Neural crest cell (in vitro differentiated cells): ENCODE measurements around the gene RETREG2. TPM values are rescaled to one million over a fixed set of nuclear protein-coding genes. Genes with fewer than 3 reads are reported as not detected.
A peak's percentile ranks its signal among the peaks of the same experiment; 100 is the strongest.

Experiments used
- DNase-seq: peaks from one replicate; pipeline ENCODE4 v3.0.0; 2021; ENCODE audit warnings: low read depth, mixed read lengths, low spot score
- H3K27ac Mint-ChIP-seq: one replicate; pipeline ENCODE4 v1.8.0; 2021; ENCODE audit warnings: mild to moderate bottlenecking, mixed read lengths; ENCODE audit not compliant: unreplicated experiment
- H3K27me3 Mint-ChIP-seq: 2 replicates; pipeline ENCODE4 v1.8.0; 2021; ENCODE audit warnings: low read depth, mild to moderate bottlenecking, mixed read lengths
- H3K36me3 Mint-ChIP-seq: 2 replicates; pipeline ENCODE4 v1.8.0; 2021; ENCODE audit warnings: low read depth, mild to moderate bottlenecking, mixed read lengths
- H3K4me1 Mint-ChIP-seq: 2 replicates; pipeline ENCODE4 v1.8.0; 2021; ENCODE audit warnings: mixed read lengths
- H3K4me3 Mint-ChIP-seq: one replicate; pipeline ENCODE4 v1.8.0; 2021; ENCODE audit warnings: mild to moderate bottlenecking, mixed read lengths
- H3K9me3 Mint-ChIP-seq: 2 replicates; pipeline ENCODE4 v1.8.0; 2021; ENCODE audit warnings: mixed read lengths
- total RNA-seq: library from RNA; stranded (reverse); gene quantifications from 2 replicates; pipeline ENCODE4 v1.2.1, GENCODE V29; 2021
- TF ChIP-seq, protein P1 (sequence below): fragments of 200-600 bp; sonication (generic); conservative IDR thresholded peaks from 2 replicates; pipeline ENCODE4 v1.5.0; 2021; ENCODE audit warnings: antibody characterized with exemption, mild to moderate bottlenecking

The RETREG2 gene
- total RNA-seq, 1 donor from 2014 or later: 86.0 TPM

DNA sequence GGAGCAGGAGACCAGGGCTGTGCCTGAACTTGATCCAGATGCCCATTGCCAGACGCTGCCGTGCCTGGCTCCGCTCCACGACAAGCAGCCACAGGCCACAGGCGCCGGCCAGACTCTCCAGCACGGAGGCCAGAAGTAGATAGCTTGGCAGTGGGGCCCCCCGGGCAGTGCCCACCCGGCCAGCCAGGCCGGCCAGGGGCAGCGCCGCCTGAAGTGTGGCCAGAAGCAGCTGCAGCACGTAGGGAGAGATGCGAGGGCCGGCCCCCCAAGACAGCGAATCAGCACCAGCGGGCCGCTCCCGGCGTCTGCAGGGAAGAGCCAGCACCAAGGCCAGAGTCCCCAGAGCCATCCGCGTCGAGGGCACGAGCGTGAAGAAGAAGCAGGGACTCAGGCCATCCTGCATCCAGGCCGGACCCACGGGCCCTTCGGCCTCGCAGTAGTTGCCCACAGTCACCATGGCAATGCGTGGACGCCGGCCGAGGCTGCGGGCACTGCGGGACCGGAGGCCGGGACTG, 40.2 kb downstream of the RETREG2 start:
- DNase-seq: no peak

DNA sequence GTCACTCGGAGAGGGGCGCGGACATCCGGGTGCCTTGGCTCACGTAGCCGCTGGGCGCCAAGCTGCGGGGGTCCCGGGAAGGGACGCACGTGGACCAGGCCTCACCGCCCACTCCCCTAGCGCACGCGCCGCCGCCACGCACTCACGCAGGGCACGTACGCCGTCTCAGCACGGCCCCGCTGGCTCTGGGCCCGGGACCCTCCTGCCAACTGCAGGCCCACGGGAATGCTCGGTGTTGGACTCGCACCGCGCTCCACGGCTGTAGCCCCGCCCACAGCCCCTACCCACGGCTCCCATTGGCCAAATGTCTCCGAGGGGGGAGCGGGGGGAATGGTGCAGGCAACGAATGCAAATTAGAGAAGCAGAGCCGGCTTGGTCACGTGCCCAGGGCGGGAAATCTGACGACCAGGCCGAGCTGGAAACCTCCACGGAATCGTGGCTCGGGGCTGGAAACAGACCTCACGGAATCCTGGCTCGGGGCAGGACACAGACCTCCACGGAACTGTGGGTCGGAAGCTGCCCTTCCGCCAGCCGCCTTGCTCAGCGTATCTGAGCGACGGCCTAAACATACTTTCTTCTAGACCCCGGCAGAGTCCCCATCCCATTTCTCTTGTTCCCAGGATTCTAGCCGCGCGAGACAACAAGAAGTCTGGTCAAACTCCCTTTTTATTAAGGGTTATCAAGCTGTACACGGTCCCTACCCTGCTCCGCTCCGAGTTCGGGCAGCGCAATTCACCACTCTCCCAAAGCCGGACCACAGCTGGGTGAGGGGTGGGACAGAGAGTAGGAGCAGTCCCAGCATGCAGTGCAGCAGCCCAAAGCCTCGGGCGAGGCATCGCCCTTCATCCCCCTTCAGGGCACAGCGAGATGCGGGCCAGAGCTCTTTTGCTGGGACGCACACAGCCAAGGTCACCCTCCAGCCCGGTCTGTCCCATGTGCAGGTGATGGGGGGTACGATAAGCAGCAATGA, 40.9 kb downstream of the RETREG2 start, which contains the start of gene ABCB6:
ABCB6 (minus strand) TSS at position 227 of the 970 bp plus-strand sequence. CDS start 285 bp downstream, outside the sequence.
- Mint-ChIP-seq H3K9me3 (no peaks in the 10 kb centered on the region), H3K4me1 (peaks cover 19% of the 10 kb centered on the region), H3K27me3 (no peaks in the 10 kb centered on the region), H3K4me3 (peak within 1 kb of the TSS; percentile 97), H3K27ac (peak within 1 kb of the TSS; percentile 97), H3K36me3 (peaks cover 5% of the 10 kb centered on the region)
- peak; percentile 92 for DNase-seq
- TF ChIP-seq, protein P1, sequence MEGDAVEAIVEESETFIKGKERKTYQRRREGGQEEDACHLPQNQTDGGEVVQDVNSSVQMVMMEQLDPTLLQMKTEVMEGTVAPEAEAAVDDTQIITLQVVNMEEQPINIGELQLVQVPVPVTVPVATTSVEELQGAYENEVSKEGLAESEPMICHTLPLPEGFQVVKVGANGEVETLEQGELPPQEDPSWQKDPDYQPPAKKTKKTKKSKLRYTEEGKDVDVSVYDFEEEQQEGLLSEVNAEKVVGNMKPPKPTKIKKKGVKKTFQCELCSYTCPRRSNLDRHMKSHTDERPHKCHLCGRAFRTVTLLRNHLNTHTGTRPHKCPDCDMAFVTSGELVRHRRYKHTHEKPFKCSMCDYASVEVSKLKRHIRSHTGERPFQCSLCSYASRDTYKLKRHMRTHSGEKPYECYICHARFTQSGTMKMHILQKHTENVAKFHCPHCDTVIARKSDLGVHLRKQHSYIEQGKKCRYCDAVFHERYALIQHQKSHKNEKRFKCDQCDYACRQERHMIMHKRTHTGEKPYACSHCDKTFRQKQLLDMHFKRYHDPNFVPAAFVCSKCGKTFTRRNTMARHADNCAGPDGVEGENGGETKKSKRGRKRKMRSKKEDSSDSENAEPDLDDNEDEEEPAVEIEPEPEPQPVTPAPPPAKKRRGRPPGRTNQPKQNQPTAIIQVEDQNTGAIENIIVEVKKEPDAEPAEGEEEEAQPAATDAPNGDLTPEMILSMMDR: no peak

More for the DNA sequence above, 40.2 kb downstream of the RETREG2 start:
- Mint-ChIP-seq H3K36me3 (peaks cover 2% of the 10 kb centered on the region), H3K4me3 (peak overlapping the region; percentile 97), H3K27me3 (no peaks in the 10 kb centered on the region), H3K27ac (peak overlapping the region; percentile 97), H3K4me1 (peaks cover 19% of the 10 kb centered on the region), H3K9me3 (no peaks in the 10 kb centered on the region)
- TF ChIP-seq, protein P1: no peak

DNA sequence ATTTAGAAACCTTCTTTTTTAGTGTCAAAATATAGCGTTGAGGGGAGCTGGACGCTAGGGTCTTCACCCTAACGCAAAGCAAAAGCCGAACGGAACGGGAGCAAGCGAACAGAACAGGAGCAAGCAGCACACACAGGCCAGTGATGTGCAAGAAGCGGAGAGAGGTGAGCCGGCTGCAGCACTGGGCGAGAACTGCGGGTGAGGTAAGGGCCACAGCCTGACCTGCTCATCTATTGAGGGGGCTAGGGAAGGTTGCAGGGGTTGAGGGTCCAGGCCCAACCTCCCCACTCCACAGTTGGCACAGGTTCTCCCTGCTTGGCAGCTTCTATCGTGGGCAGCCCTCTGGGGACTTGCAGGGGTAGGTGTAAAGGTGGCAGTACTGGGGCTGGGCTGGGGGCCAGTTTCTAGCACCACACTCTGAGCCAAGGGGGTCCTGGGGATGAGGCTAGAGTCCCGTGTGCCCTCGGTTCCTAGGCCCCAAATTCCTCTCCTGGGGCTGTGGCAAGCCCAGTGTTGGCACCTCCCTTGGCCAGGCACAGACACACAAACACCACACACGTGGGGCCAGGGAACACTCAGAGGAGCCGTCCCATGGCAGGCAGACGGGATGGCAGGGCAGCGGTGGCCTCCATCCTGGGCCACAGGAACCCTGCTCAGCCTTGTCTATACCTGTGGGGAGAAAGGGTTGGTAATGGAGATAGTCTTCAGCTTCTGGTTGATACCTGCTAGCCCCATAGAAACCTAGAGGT, 41.9 kb downstream of the RETREG2 start:
- peaks cover 19% of the 10 kb centered on the region for H3K4me1 Mint-ChIP-seq
- DNase-seq: no peak
- H3K27ac Mint-ChIP-seq: no peak overlapping the region
- peaks cover 5% of the 10 kb centered on the region for H3K36me3 Mint-ChIP-seq
- peak overlapping the region; percentile 83 for H3K4me3 Mint-ChIP-seq
- TF ChIP-seq, protein P1: no peak
- no peaks in the 10 kb centered on the region for H3K27me3 Mint-ChIP-seq
- no peaks in the 10 kb centered on the region for H3K9me3 Mint-ChIP-seq

DNA sequence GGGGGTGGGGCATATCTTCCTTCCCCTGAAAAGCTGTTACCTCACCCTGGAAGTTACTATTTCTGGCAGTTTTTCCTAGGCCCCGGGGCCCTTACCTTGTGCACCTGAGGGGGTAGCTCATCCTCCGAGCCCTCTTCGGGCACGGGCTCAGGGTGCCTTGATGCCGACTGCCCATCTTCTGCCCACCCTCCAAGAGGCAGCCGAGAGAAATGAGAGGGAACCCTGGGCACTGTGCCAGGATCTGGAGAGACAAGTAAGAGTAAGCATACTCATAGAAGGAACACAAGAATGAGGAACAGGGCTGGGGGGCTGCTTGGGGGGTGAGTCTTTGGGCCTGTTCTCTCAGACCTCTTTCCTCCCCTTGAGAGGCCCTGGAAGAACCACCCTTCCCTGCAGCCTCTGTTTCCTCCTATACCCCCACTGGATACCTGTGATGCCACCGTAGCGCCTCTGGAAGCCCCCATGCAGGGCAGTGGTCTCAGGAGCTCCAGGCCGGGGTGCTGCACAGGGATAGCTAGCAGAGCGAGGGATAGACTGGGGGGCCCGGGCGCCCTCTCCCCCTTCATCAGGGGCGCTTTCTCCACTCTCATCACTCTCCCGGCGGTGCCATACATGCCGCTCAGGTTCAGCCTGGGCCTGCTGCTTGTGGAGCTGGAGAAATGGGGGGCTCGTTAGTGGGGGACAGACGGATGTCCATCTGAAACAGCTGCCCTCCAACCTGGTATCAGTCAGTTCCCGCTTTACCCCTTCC, 42.8 kb downstream of the RETREG2 start:
- H3K4me3 Mint-ChIP-seq: peak overlapping the region; percentile 55

More for the DNA sequence above, 42.8 kb downstream of the RETREG2 start:
- Mint-ChIP-seq H3K27me3 (no peaks in the 10 kb centered on the region), H3K27ac (no peak overlapping the region), H3K9me3 (no peaks in the 10 kb centered on the region), H3K36me3 (peaks cover 5% of the 10 kb centered on the region), H3K4me1 (peaks cover 19% of the 10 kb centered on the region)
- DNase-seq: no peak
- TF ChIP-seq, protein P1: no peak
